B cell (primary cell): ENCODE measurements around the gene PIGH.

Experiments
- CTCF ChIP-seq: fragments of 200-600 bp; IDR thresholded peaks from one replicate; pipeline ENCODE4 v1.8.0; 2022; ENCODE audit warnings: antibody characterized with exemption, mild to moderate bottlenecking
- EZH2 ChIP-seq: IDR thresholded peaks from 2 replicates; pipeline ENCODE4 v1.6.1; 2012; ENCODE audit warnings: borderline replicate concordance, low read depth, mild to moderate bottlenecking, moderate library complexity, low read length; ENCODE audit not compliant: insufficient read depth, poor library complexity, severe bottlenecking

GRCh38 chr14:67610491-67610890 lies 10.4 kb upstream of the PIGH start:
- no peak for TF ChIP-seq CTCF
- no peak for TF ChIP-seq EZH2
